ENCODE data around the gene CR1L.

CR1L gene

GRCh38 chr1:207742850-207743555 is 98.1 kb downstream of the CR1L start:
- no peak for TF ChIP-seq CTCF (IDR thresholded peaks at IDR 0.05)
- no peak overlapping the region for H3K27ac ChIP-seq

- no peak overlapping the region for H3K27ac ChIP-seq
- no peak for TF ChIP-seq CTCF (IDR thresholded peaks at IDR 0.05)
- TF ChIP-seq ZFX (IDR thresholded peaks at IDR 0.05; ENCODE audit: borderline replicate concordance) = no peak
Observed at GRCh38 chr1:207744000-207744534, 99.1 kb downstream of the CR1L start.

GRCh38 chr1:207745285-207745684 is 100.4 kb downstream of the CR1L start:
- no peak overlapping the region for H3K27ac ChIP-seq

GRCh38 chr1:207745839-207746767 is 101.2 kb downstream of the CR1L start:
- no peak for TF ChIP-seq ZFX (IDR thresholded peaks at IDR 0.05; ENCODE audit: borderline replicate concordance)
- no peak for TF ChIP-seq CTCF (IDR thresholded peaks at IDR 0.05)
- H3K27ac ChIP-seq = no peak overlapping the region

More at GRCh38 chr1:207745285-207745684, 100.4 kb downstream of the CR1L start:
- TF ChIP-seq ZFX (IDR thresholded peaks at IDR 0.05; ENCODE audit: borderline replicate concordance) (no peak), CTCF (IDR thresholded peaks at IDR 0.05) (no peak)

GRCh38 chr1:207747627-207748492 is 102.9 kb downstream of the CR1L start:
- peak overlapping the region; percentile 99 for H3K27ac ChIP-seq
- TF ChIP-seq CTCF (IDR thresholded peaks at IDR 0.05) = no peak
- TF ChIP-seq ZFX (IDR thresholded peaks at IDR 0.05; ENCODE audit: borderline replicate concordance) = no peak

GRCh38 chr1:207748737-207749528 is 104.0 kb downstream of the CR1L start:
- TF ChIP-seq ZFX (IDR thresholded peaks at IDR 0.05; ENCODE audit: borderline replicate concordance) = no peak
- H3K27ac ChIP-seq = peak overlapping the region; percentile 99

All from 22Rv1 (cell line).